Fibroblast of skin of back (primary cell): ENCODE measurements around the gene EIF3M. TPM values are rescaled to one million over a fixed set of nuclear protein-coding genes. Genes with fewer than 3 reads are reported as not detected.
"Not testable (repeated sequence)": the region's sequence is repeated elsewhere in the genome, so short reads cannot be mapped to it uniquely, and the experiment has no call there.

Source experiments
- DNase-seq: peaks from one replicate; pipeline ENCODE4 v3.0.0-alpha.2; 2013
- polyA plus RNA-seq, 2 experiments: library from polyadenylated mRNA; unstranded; fragments of 120-200 nt; gene quantifications; one replicate each; pipeline ENCODE4 v1.2.1, GENCODE V29; 2013; ENCODE audit not compliant: insufficient read length in 2 of 2

EIF3M gene
- polyA plus RNA-seq (2013, experiment 1 of 2; ENCODE audit: insufficient read length): 283 TPM
- 282 TPM for polyA plus RNA-seq (2013, experiment 2 of 2; ENCODE audit: insufficient read length)

DNA sequence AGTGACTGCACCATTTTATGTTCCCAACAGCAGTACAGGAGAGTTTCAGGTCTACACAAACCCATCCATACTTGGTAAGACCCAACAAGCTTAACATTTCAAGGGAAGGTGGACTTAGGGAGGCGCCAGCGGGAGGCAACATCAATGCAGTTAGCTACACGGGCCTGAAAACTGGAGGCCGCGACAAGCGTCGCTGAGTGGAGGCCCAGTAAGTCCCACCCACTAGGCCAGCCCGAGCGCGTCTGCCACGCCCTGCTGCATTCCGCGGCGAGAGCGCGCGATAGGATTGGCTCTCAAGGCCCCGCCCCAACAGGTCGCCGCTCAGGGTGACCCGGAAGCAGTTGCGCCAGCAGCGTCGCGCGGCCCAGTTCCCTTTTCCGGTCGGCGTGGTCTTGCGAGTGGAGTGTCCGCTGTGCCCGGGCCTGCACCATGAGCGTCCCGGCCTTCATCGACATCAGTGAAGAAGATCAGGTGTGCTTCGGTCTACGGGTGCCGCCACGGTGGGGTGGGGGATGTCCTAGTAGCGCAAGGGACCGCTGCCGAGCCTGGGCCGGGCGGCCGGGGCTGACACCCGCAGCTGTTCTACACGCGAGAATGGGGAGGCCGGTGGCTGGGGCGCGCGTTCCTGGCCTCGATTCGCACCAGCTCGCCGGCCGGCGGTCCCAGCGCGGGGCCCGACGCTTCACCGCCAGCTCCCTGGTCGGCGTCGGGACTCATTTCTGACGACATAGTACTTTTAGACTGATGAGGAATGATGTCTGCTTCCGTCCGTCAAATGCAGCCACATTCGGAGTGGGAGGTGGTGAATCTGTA, at the start of gene EIF3M:
EIF3M (plus strand) TSS at position 373 of the 813 bp plus-strand sequence; CDS start at position 430, 57 bp downstream.
- peak; percentile 96 for DNase-seq

DNA sequence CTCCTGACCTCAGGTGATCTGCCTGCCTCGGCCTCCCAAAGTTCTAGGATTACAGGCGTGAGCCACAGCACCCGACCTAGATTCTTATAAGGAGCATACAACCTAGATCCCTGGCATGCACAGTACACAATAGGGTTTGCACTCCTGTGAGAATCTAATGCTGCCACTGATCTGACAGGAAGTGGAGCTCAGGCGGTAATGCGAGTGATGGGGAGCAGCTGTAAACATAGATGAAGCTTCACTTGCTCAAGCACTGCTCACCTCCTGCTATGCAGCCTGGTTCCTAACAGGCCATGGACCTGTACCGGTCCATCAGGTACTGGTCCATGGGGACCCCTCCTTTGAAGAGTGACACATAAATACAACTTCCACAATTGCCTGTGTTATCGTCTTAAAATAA, 44.8 kb upstream of the EIF3M start:
- DNase-seq: no peak

DNA sequence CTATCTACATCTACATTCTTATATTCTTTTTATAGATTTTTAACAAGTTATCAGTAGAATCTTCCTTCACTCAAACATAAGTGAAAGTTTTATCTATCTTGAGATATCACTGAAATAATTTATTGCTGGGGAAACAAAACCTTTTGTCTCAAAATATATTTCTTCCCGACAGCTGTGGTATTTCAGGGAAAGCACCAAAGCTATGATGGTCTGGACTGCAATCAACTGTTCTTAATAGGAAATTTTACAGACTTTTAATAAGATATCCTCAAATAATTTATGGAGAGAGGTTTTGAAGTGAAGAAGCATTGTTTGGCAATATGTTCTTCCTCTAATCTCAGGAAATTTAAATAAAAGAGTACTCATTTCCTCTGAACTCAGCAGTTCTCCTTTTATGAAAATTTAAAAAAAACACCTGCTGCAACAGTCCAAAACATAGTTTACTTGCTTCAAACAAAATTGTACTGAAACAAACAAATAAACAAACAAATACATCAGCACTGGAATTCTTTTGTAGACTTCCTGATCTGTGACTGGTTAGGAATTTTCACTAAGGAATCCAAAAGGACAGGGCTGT, 33.9 kb upstream of the EIF3M start:
- no peak for DNase-seq

DNA sequence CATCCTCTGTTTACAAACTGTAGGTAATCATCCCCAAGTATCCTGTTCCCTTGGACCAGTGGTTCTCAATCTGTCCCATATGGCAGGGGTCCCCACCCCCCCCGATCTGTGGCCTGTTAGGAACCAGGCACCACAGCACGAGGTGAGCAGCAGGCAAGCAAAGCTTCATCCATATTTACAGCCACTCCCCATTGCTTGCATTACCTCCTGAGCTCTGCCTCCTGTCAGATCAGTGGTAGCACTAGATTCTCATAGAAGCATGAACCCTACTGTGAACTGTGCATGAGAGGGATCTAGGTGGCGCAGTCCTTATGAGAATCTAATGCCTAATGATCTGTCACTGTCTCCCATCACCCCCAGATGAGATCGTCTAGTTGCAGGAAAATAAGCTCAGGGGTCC, 33.4 kb upstream of the EIF3M start:
- no peak for DNase-seq

DNA sequence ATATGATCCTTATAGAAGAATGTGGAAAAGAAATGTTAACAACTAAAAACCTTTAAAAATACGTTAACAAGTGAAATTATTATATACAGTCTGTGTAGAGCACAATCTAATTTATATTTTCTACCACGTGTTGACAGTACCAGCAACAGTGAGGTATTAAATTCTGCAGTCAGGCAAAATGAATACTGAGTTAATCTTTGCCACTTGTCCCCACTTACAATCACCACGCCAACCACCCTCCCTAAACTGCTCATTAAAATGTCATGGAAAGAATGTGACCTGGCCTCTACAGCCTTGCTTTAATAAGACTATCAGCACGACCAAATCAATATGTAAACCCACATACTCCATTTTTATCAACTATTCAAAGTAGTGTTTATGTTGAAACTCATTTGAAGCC, 28.5 kb upstream of the EIF3M start:
- no peak for DNase-seq

DNA sequence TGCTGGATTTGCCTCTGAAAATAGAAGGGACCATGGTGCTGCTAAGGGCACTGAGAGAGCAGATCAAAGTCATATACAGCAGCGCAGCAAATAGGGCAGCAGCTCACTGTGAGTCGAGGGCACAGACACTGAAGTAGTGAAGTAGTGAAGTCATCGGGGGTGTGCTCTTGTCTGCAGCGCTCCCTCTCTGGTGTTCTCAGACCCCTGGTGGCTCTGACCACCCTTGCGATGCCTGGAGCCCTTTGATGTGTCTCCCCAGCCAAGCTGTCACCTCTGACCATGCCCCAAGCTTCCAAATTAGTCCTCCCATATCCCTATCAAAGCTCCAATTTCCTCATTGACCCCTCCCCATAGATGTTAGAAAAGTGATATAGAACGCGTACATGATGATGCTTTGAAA, 27.7 kb upstream of the EIF3M start:
- DNase-seq: no peak

DNA sequence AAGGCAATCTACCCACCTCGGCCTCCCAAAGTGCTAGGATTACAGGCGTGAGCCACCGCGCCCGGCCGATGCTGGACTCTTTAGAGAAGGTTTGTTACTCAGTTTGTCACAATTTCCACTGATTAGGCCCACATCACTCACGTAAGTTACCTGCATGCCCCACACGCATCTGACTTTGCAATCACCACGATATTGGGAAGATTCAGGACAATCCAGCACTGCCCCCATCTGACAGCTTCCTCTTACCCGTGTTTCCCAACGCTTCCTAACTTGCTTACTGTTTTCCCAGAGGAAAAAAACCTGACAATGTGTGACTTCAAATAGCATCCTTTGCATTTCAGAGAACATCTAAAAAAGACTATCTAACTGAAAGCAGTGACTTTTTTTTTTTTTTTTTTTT, 21.8 kb upstream of the EIF3M start:
- DNase-seq: no peak

DNA sequence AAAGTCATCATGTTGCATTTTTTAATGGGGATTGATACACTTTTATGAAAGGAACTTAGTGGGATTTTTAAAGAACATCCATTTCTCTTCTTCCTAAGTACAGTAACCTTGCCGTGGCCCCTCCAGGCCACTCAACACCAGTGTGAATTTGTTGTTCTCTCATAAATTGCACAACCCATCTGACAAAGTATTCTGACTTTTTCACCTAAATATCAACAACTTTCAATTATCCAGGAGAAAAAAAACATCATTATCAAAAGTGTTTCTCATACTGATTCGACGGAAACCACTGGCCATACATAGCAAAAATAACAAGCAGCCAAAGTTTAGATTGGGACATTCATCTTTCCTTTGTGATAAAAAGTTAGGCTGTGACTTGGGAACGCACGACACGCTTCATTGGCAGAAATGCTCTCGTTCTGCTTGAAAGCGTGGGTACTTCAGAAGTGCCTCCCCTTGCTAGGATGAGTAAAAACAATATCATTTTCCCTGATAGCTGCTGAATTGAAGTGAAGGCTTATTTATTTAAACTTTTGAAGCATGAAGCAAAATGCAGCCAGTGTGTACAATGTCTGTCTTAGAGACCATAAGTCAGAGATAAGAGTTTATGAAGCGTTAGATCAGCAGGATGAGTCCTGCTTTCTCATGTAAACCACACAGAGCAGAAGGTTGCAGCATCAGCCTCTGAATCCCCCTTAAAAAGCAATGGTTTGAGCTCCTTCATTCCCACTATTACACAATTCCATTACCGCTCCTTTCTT, 20.6 kb upstream of the EIF3M start:
- DNase-seq: no peak

DNA sequence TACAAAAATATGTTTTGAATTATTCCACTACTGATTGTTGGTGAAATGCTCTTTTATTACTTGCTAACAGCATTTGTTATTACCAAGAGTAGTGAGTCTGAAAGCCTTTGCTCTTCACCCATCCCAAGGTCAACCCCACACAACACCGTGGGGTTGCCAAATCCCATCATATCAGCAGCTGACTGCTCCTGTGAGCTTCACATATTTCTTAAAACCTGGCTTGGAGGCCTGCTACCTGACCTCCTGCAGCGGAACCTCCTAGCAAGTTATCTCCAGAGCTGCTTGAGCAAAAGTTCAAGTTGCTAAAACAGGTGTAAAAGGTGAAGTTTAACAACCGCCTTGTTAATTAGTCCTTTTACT, 20.1 kb upstream of the EIF3M start:
- DNase-seq: no peak

DNA sequence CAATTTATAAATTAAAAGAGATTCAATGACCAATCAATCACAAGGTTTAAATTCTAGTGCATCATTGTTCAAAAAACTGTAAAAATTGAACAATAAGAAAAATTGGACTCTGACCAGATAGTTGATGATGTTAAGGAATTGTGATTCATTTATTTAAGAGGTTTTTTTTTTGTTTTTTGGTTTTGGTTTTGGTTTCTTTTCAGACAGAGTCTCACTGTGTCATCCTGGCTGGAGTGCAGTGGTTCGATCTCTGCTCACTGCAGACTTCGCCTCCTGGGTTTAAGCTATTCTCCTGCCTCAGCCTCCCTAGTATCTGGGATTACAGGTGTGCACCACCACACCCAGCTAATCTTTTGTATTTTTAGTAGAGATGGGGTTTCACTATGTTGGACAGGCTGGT, 17.1 kb upstream of the EIF3M start:
- no peak for DNase-seq

DNA sequence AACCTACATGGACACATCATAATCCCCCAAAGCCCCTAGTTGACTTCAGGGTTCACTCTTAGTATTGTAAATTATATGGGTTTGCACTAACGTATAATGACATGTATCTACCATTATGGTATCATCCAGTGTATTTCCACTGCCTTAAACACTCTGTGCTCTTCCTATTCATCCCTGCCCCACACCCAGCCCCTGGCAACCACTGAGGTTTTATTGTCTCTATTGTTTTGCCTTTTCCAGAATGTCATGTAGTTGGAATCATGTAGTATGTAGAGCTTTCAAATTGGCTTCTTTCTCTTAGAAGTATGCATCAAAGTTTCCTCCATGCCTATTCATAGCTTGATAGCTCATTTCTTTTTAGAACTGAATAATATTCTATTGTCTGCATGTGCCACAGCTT, 16.5 kb upstream of the EIF3M start:
- DNase-seq: no peak

DNA sequence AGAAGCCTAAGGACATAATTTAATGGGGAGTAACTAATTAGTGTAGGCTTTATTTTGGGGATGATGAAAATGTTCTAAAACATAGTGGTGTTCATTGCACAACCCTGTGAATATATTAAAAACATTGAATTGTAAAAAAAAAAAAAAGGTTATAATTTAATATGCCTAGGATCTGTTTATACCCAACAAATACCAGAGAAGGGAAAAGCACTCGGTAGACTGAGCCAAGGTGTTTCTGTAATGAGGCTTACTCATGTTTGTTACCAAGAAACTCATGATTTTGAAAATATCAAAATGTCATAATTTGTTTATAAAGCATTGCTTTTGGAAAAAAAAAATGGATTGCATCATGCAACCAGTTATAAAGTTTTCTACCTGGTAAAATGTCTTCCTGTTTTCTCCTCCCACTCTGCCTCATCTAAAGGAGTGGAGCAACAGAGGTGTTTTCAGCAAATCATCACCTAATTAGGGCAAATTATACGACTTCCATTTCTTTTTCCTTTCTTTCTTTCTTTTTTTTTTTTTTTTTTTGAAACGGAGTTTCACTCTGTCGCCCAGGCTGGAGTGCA, 14.2 kb upstream of the EIF3M start:
- DNase-seq: no peak

DNA sequence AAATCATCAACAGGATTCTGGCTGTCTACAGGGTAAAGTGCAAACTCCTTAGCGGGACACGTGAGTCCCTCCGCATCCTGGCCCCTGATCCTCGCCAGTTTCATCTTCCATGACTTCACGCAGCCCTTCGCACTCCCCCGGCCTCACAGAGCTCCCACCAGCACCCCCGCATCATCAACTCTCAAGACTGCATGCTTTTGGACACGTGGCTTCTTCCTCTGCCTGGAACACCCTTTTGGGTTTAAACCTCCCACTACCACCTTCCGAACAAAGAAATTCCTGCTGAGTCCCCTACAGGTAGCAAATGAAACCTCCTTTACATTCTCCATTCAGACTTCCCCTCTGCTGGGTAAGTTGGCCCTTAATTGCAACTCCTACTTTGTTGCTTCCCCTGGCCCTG, 12.6 kb upstream of the EIF3M start:
- DNase-seq: no peak

DNA sequence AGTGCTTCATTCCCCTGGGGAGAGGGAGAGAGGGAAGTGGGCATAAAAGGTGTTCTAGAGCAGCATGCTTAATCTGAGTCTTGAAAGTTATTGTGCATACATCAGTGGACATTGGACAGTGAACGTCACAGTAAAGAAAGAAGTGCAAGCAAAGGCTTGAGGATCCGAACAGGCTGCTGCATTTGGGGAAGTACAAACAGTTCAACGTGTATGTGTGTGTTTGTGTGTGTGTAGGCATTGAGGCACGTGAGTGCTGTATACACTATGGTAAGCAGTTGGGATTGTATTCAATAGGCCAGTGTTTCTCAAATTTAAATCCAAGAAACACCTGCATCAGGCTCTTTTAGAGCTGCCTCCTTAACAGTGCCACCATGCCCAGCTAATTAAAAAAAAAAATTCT, 10.4 kb upstream of the EIF3M start:
- no peak for DNase-seq

DNA sequence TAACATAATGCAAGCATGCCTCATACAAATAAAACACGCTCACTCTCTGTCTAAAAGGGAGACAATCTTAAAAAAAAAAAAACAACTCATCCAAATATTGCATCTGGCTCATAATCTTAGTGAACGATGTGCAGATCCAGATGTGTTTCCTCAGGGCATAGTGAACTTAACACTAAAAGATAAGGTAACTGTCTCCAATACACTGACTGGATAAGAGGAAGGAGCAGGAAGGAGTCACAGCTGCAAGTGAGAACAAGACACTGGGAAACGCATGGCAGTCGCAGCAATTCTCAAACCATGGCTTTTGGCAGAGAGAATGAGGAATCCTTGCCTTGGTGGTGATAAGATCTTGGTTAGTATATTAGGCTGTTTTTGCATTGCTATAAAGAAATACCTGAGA, 9.2 kb upstream of the EIF3M start:
- no peak for DNase-seq

DNA sequence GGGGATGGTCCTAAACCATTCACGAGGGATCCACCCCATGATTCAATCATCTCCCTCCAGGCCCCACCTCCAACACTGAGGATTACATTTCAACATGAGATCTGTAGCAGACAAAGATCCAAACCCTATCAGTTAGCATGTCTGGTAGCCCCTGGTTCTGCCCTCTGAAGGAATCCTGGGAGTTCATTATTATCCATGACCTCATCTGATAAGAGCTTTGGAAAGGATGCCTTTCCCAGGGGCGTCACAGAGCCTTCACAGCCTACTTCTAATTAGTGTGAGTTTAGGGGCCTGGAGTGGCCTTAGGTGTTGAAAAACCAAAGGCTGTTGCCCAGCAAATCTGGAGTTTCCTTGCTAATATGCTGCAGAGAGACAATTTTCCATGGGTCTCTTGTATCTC, 8.6 kb upstream of the EIF3M start:
- DNase-seq: peak; percentile 2

DNA sequence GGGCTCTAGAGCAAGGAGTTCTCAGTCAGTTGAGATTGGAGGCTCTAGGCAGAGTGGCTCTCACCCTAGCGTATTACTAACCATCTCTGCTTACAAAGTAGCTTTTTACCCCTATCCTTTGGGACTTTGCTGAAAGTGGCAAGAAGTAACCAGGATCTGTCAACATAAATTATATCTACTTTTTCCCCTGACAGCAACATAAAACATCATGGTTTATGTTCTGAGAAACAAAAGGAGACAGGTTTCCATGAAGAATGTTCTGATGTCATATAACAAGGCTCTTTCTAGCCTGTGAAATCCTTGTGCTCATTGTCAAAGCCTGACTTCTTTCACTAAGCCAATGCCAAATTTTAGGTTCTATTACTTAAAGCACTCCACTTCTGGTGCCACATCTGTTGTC, 7.2 kb upstream of the EIF3M start:
- no peak for DNase-seq

DNA sequence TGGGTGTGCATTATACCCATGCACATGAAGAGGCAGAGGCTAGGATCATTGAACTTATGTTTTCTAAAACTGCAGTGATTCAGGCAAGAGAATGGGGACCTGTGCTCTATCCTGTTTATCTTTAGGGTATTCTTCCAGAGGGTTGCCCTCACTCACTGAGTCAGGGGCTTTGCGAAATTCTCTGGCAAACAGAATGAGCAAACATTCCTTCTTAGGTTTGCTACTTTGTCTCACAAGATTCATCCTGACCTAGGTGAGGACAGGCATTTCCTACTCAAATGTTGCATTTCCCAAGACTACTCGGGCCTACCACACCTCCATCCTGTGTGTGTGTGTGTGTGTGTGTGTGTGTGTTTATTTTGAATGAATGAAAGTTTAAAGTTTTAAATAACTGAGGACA, 2.7 kb upstream of the EIF3M start:
- no peak for DNase-seq

DNA sequence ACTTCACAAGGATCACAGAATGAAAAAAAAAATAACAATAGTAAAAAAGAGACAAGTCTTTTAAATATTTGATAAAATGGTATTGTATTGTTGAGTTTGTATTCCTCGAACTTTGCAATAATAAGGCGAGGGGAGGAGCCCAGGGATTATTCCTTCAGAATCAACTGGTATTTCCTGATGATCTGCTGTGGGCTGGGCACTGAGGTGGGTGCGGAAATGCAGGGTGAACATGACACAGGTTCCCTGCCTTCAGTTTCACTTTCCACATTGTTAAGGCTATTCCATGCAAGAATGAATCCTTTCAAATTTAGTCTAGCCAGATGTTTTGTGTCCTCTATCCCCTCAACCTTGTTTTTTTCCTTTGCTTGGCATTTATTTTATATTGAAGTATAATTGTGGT, 2.1 kb upstream of the EIF3M start:
- no peak for DNase-seq

DNA sequence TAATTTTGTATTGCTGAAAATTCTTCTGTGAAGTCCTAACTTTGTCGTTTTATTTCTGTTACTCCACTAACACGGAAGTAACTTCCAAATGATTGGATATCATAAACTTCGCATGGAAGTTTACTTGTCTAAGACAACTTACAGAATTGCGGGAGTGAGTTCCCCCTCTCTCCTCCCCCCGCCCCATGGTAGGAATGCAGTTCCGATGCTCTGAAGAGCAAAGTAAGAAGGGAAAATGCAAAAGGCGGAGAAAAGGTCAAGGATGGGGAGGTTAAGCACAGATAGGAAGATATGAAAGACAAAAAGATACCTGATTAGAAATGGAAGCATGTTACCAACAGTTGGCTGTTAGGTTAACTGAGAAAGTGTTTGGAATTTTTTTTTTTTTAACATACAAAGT, 1.3 kb downstream of the EIF3M start:
- peak; percentile 8 for DNase-seq

DNA sequence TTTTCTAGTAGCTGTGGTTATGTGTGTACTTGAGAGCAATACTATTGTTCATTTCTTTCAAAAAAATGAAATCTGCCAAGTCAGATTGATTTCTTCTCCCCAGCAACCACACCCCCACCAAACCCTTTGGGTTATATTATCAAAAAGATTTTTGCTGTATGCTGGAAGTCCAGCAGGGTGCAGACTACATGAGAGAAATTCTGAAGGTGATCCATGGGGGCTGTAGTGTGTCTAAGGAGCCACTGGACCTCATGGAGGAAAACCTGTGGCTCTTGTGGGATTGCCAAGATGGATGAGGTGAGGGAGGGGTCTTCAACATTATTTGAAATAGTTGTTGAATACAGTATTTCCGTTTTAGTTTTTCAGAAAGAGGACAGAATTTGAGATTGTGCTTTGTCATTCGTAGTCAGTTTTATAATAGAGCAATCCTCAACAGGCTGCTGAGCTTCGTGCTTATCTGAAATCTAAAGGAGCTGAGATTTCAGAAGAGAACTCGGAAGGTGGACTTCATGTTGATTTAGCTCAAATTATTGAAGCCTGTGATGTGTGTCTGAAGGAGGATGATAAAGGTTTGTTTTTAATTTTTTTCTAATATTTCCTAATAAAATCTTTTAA, 3.1 kb downstream of the EIF3M start:
- peak; percentile 17 for DNase-seq

DNA sequence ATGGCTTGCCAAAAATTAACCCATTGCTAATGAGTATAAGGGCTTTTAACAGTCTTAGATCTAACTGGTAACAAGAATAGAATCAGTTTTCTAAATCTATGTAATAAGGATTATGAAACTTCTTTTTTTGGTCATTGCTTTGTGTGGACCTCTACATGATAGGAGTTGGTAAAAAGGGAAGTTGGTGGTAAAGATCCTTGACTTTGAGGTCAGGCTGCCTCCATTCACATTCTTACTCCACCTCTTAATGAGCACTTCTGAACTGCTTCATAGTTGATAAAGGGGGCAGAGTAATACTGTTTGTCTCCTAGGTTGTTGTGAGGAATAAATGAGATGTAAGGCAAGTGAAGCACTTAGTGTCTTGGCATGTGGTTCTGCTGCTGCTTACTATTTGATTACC, 10.6 kb downstream of the EIF3M start:
- DNase-seq: no peak

DNA sequence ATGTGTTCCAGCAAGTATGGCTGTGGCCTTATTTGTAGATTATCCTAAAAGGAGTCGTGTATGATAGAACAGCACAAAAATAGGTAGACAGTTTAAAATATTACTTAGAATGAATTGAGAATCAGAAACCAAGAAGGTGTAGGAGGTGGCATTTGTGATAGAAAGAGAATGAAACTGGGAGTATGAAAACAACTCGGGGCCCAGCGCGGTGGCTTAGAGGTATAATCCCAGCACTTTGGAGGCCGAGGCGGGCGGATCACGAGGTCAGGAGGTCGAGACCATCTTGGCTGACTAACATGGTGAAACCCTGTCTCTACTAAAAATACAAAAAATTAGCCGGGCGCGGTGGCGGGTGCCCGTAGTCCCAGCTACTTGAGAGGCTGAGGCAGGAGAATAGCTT, 12.5 kb downstream of the EIF3M start:
- not testable (repeated sequence) for DNase-seq
